ENCODE data around the gene PTBP1. TPM values are rescaled to one million over a fixed set of nuclear protein-coding genes. Genes with fewer than 3 reads are reported as not detected.

PTBP1 gene
- total and polyA plus RNA-seq, 7 experiments from 2014 or later = 113 to 524 (median 322) TPM

GRCh38 chr19:803099-803561, 5.9 kb downstream of the PTBP1 start:
- ChIA-PET CTCF (no interaction called here), POLR2A (no interaction called here)
- peaks cover 38 to 58% (median 48%) of the 10 kb centered on the region in 7 donors for H3K4me1 Mint-ChIP-seq
- Histone ChIP-seq H3K9me3 (ENCODE audit: control insufficient read depth in 2 of 3, low read length in 3 of 3) (no peaks in the 10 kb centered on the region), H3K27me3 (ENCODE audit: control insufficient read depth in 2 of 2, insufficient read depth in 2 of 2, low read length in 2 of 2) (no peaks in the 10 kb centered on the region), H3K27ac (ENCODE audit: low read depth, low read length) (no peak overlapping the region), H3K36me3 (ENCODE audit: control insufficient read depth in 2 of 3, insufficient read depth in 3 of 3, low read length in 3 of 3) (peaks cover 15 to 71% (median 29%) of the 10 kb centered on the region in 3 experiments), H3K4me1 (ENCODE audit: control insufficient read depth in 2 of 2, insufficient read depth in 2 of 2, low read length in 2 of 2) (peaks cover 38 to 41% of the 10 kb centered on the region in 2 donors), H3K4me3 (ENCODE audit: low read length) (no peak overlapping the region)
- no peak for DNase-seq
- intact Hi-C loops (cut with micrococcal nuclease) = no loop called here
- peaks cover 0 to 33% (median 10%) of the 10 kb centered on the region in 5 donors for H3K36me3 Mint-ChIP-seq
- peak overlapping the region in 1 of 10 donors; percentile 47 for H3K4me3 Mint-ChIP-seq
- no peak for ATAC-seq
- peak overlapping the region in 2 of 9 donors; percentile 77 to 82 for H3K27ac Mint-ChIP-seq
- peaks cover 0 to 3% (median 0%) of the 10 kb centered on the region in 11 donors for H3K9me3 Mint-ChIP-seq
- no peaks in the 10 kb centered on the region for H3K27me3 Mint-ChIP-seq

GRCh38 chr19:803686-804418, 6.6 kb downstream of the PTBP1 start:
- Histone ChIP-seq H3K27me3 (ENCODE audit: control insufficient read depth in 2 of 2, insufficient read depth in 2 of 2, low read length in 2 of 2) (no peaks in the 10 kb centered on the region), H3K9me3 (ENCODE audit: control insufficient read depth in 2 of 3, low read length in 3 of 3) (no peaks in the 10 kb centered on the region), H3K27ac (ENCODE audit: low read depth, low read length) (no peak overlapping the region), H3K4me3 (ENCODE audit: low read length) (no peak overlapping the region), H3K4me1 (ENCODE audit: control insufficient read depth in 2 of 2, insufficient read depth in 2 of 2, low read length in 2 of 2) (peaks cover 36 to 41% of the 10 kb centered on the region in 2 donors), H3K36me3 (ENCODE audit: control insufficient read depth in 2 of 3, insufficient read depth in 3 of 3, low read length in 3 of 3) (peaks cover 15 to 75% (median 29%) of the 10 kb centered on the region in 3 experiments)
- Mint-ChIP-seq H3K27me3 (no peaks in the 10 kb centered on the region), H3K4me1 (peaks cover 36 to 57% (median 48%) of the 10 kb centered on the region in 7 donors), H3K9me3 (peaks cover 0 to 1% (median 0%) of the 10 kb centered on the region in 11 donors), H3K36me3 (peaks cover 0 to 30% (median 10%) of the 10 kb centered on the region in 5 donors), H3K4me3 (peak overlapping the region in 2 of 10 donors; percentile 7 to 47), H3K27ac (peak overlapping the region in 2 of 9 donors; percentile 51 to 82)
- no peak for DNase-seq
- ChIA-PET CTCF (no interaction called here), POLR2A (no interaction called here)
- ATAC-seq = no peak
- intact Hi-C loops (cut with micrococcal nuclease) = no loop called here

GRCh38 chr19:804419-805165, 7.3 kb downstream of the PTBP1 start:
- H3K36me3 ChIP-seq (ENCODE audit: control insufficient read depth in 2 of 3, insufficient read depth in 3 of 3, low read length in 3 of 3) = peaks cover 16 to 81% (median 29%) of the 10 kb centered on the region in 3 experiments
- H3K4me1 Mint-ChIP-seq = peaks cover 29 to 50% (median 41%) of the 10 kb centered on the region in 7 donors
- ChIA-PET CTCF (no interaction called here), POLR2A (no interaction called here)
- no peaks in the 10 kb centered on the region for H3K9me3 ChIP-seq (ENCODE audit: control insufficient read depth in 2 of 3, low read length in 3 of 3)
- peaks cover 0 to 1% (median 0%) of the 10 kb centered on the region in 11 donors for H3K9me3 Mint-ChIP-seq
- no peak overlapping the region for H3K27ac ChIP-seq (ENCODE audit: low read depth, low read length)
- intact Hi-C loops (cut with micrococcal nuclease) = no loop called here
- H3K27me3 Mint-ChIP-seq = no peaks in the 10 kb centered on the region
- H3K4me1 ChIP-seq (ENCODE audit: control insufficient read depth in 2 of 2, insufficient read depth in 2 of 2, low read length in 2 of 2) = peaks cover 28 to 36% of the 10 kb centered on the region in 2 donors
- no peaks in the 10 kb centered on the region for H3K27me3 ChIP-seq (ENCODE audit: control insufficient read depth in 2 of 2, insufficient read depth in 2 of 2, low read length in 2 of 2)
- H3K27ac Mint-ChIP-seq = peak overlapping the region in 1 of 9 donors; percentile 70
- peak overlapping the region in 1 of 10 donors; percentile 12 for H3K4me3 Mint-ChIP-seq
- H3K4me3 ChIP-seq (ENCODE audit: low read length) = no peak overlapping the region
- H3K36me3 Mint-ChIP-seq = peaks cover 0 to 24% (median 10%) of the 10 kb centered on the region in 5 donors
- no peak for DNase-seq
- no peak for ATAC-seq

- no peaks in the 10 kb centered on the region for H3K27me3 ChIP-seq (ENCODE audit: control insufficient read depth in 2 of 2, insufficient read depth in 2 of 2, low read length in 2 of 2)
- Mint-ChIP-seq H3K36me3 (peaks cover 0 to 22% (median 10%) of the 10 kb centered on the region in 5 donors), H3K9me3 (peaks cover 0 to under 1% (median 0%) of the 10 kb centered on the region in 11 donors), H3K4me1 (peaks cover 23 to 44% (median 36%) of the 10 kb centered on the region in 7 donors), H3K4me3 (no peak overlapping the region), H3K27me3 (no peaks in the 10 kb centered on the region), H3K27ac (peak overlapping the region in 1 of 9 donors; percentile 70)
- ChIA-PET CTCF (no interaction called here), POLR2A (no interaction called here)
- intact Hi-C loops (cut with micrococcal nuclease) = no loop called here
- H3K36me3 ChIP-seq (ENCODE audit: control insufficient read depth in 2 of 3, insufficient read depth in 3 of 3, low read length in 3 of 3) = peaks cover 22 to 87% (median 29%) of the 10 kb centered on the region in 3 experiments
- DNase-seq (no peak), ATAC-seq (no peak)
- no peaks in the 10 kb centered on the region for H3K9me3 ChIP-seq (ENCODE audit: control insufficient read depth in 2 of 3, low read length in 3 of 3)
- no peak overlapping the region for H3K4me3 ChIP-seq (ENCODE audit: low read length)
- H3K4me1 ChIP-seq (ENCODE audit: control insufficient read depth in 2 of 2, insufficient read depth in 2 of 2, low read length in 2 of 2) = peaks cover 26 to 32% of the 10 kb centered on the region in 2 donors
- no peak overlapping the region for H3K27ac ChIP-seq (ENCODE audit: low read depth, low read length)
Observed at GRCh38 chr19:805166-805551, 7.9 kb downstream of the PTBP1 start.

- H3K4me3 Mint-ChIP-seq = no peak overlapping the region
- intact Hi-C loops (cut with micrococcal nuclease) = no loop called here
- H3K27ac Mint-ChIP-seq = no peak overlapping the region
- no peak for DNase-seq
- ATAC-seq = peak; percentile 4
- Histone ChIP-seq H3K27ac (ENCODE audit: low read depth, low read length) (no peak overlapping the region), H3K27me3 (ENCODE audit: control insufficient read depth in 2 of 2, insufficient read depth in 2 of 2, low read length in 2 of 2) (no peaks in the 10 kb centered on the region), H3K36me3 (ENCODE audit: control insufficient read depth in 2 of 3, insufficient read depth in 3 of 3, low read length in 3 of 3) (peaks cover 25 to 91% (median 29%) of the 10 kb centered on the region in 3 experiments), H3K4me3 (ENCODE audit: low read length) (no peak overlapping the region), H3K4me1 (ENCODE audit: control insufficient read depth in 2 of 2, insufficient read depth in 2 of 2, low read length in 2 of 2) (peaks cover 20 to 26% of the 10 kb centered on the region in 2 donors), H3K9me3 (ENCODE audit: control insufficient read depth in 2 of 3, low read length in 3 of 3) (no peaks in the 10 kb centered on the region)
- no peaks in the 10 kb centered on the region for H3K9me3 Mint-ChIP-seq
- peaks cover 0 to 22% (median 10%) of the 10 kb centered on the region in 5 donors for H3K36me3 Mint-ChIP-seq
- ChIA-PET CTCF (no interaction called here), POLR2A (interaction anchor here (0.6 kb wide), 1 partner anchor 116 kb away, joined by 3 read pairs; no protein-coding TSS in a partner anchor)
- peaks cover 19 to 38% (median 30%) of the 10 kb centered on the region in 7 donors for H3K4me1 Mint-ChIP-seq
- H3K27me3 Mint-ChIP-seq = no peaks in the 10 kb centered on the region
Observed at GRCh38 chr19:805600-806550, 8.6 kb downstream of the PTBP1 start.
